Retinal pigment epithelial cell (primary cell): Measurements from ENCODE around the gene CAND2.

Experiments
- DNase-seq: peaks from one replicate; pipeline ENCODE4 v3.0.0-alpha.2; 2010; ENCODE audit warnings: low read depth
- H3K4me3 ChIP-seq: 2 replicates; pipeline ENCODE4 v1.5.1; 2011; ENCODE audit warnings: mild to moderate bottlenecking, low read length, control low read depth, moderate library complexity
- TF ChIP-seq, protein P1 (sequence below): conservative IDR thresholded peaks from 2 replicates; pipeline ENCODE4 v1.5.1; 2011; ENCODE audit warnings: low read depth, low read length, control low read depth, inconsistent platforms

CAND2 gene

DNA sequence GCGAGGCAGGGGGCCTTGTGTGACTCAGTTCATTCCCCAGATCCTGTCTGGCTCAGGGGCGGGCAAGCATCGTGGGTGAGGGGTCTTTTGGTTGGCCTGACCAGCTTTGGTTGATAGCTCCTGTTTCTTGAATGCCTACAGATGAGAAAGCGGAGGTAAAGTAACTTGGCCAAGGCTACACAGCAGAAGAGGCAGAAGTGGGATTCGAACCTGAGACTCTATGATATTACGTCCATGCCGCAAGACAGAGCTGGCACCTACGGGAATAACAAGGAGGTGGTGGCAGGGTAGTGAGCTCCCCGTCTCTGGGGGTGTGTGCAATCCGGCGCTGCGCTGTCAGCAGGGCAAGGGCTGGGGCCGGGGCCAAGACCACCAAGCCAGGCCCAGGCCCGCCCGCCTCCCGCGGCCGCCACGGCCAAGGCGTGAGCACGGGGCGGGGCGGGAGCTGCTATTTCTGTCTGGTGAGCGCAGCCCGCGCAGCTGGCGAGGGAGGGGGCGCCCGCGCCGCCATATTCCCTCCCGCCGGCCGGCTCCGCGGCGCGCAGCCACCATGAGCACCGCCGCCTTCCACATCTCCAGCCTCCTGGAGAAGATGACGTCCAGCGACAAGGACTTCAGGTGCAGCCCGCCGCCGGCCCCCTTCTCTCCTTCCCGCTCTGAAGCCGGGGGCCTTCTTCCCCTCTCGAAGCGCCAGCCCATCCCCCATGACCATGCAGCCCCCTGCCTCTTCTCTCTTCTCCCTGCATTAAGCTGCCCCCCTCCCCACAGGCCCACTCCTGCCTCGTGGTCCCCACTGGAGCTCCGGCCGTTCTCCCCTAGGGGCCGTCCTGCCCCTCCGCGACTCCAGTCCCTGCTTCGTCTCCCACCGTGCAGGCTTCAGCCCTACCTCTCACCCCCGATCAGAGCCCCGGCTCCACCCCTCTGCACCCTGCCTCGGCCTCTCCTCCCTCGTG, at the start of gene CAND2:
Gene CAND2, plus strand, starts transcription at position 510 of the 953 bp plus-strand sequence. Its CDS starts 41 bp downstream, at position 551.
- TF ChIP-seq, protein P1, sequence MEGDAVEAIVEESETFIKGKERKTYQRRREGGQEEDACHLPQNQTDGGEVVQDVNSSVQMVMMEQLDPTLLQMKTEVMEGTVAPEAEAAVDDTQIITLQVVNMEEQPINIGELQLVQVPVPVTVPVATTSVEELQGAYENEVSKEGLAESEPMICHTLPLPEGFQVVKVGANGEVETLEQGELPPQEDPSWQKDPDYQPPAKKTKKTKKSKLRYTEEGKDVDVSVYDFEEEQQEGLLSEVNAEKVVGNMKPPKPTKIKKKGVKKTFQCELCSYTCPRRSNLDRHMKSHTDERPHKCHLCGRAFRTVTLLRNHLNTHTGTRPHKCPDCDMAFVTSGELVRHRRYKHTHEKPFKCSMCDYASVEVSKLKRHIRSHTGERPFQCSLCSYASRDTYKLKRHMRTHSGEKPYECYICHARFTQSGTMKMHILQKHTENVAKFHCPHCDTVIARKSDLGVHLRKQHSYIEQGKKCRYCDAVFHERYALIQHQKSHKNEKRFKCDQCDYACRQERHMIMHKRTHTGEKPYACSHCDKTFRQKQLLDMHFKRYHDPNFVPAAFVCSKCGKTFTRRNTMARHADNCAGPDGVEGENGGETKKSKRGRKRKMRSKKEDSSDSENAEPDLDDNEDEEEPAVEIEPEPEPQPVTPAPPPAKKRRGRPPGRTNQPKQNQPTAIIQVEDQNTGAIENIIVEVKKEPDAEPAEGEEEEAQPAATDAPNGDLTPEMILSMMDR = no peak
- peak within 1 kb of the TSS; percentile 66 for H3K4me3 ChIP-seq
- DNase-seq = no peak

DNA sequence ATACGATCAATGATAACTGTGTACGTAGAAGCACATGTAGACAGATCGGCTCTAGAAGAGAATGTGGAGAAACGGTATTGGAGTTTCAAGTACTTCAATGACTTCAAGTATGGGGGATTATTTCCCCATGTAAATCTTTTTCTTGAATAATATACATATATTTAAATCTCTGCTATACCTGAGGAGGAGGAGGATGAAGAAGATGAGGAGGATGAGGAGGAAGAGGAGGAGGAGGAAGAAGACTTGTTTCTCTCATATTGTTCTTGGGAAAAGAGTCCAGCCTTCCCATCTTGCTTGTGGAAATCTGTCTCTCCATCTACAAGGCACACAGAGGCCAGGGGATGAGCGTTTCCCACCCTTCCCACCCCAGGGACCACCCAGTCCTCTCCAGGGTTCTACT, 48.0 kb upstream of the CAND2 start:
- TF ChIP-seq, protein P1 = no peak
- H3K4me3 ChIP-seq = no peak overlapping the region

DNA sequence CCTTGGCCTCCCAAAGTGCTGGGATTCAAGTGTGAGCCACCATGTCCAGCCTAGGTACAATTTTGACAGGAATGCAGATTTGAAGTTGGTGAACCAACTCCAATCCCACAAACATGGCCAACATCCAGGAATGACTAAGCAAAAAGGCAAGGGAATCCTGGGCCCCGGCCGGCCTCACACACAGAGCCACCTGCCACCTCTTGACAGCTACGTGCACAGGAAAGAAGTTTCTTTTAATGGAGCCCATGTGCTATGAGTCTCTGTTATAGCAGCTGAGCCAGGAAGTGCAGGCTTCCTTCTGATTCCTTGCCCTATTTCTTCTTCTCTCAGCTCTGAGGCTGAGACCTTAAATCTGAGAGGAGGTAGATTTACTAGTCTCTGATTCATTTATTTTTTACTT, 46.3 kb upstream of the CAND2 start:
- TF ChIP-seq, protein P1 = no peak
- DNase-seq = no peak
- no peak overlapping the region for H3K4me3 ChIP-seq

More for the DNA sequence above, 48.0 kb upstream of the CAND2 start:
- DNase-seq = no peak

DNA sequence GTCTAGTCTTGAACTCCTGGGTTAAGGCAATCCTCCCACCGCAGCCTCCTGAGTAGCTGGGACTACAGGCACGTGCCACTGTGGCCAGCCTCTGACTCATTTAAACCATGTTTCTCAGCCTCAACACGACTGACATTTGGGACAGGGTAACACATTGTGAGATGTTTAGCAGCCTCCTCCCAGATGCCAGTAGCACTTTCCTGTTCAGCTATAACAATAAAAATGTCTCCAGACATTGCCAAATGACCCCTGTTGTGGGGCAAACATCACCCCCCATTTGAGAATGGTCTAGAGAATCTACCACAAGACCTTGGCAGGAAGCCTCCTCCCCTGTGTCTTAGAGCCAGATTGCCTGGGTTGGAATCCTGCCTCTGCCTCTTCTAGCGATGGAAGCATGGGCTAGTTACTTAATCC, 45.8 kb upstream of the CAND2 start:
- no peak for DNase-seq
- H3K4me3 ChIP-seq = no peak overlapping the region
- TF ChIP-seq, protein P1 = no peak

DNA sequence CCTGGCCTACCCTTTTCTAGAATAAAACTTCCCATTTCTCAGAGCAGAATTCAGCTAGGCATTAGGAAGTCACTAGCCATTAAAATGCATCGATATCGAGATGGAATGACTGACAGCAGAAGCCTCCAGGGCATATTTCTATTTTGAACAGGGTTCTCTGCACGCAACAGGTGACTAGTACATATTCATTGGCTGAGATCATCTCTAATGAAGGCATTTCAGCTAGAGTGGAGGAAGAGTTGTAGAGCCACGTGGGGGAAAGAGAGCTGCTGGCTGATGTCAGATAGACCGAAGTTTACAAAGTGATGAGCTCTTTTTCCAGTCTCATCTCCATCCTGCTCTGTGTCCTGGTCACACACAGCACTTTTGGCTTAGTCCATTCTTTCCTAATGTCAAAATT, 44.9 kb upstream of the CAND2 start:
- no peak overlapping the region for H3K4me3 ChIP-seq
- TF ChIP-seq, protein P1 = no peak
- no peak for DNase-seq

DNA sequence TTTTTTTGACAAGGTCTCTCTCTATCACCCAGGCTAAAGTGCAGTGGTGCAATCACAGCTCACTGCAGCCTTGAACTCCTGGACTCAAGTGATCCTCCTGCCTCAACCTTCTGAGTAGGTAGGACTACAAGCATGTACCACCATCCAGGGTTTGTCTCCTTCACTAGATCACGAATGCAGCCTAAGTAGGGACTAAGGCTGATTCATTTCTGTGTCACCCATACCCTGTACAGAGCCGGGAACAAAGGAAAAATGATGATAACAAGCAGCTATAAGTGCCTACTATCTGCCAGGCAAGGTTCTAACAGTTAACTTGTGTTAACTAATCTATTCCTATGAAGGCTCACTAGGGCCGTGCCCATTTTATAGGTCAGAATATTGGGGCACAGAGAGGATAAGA, 44.4 kb upstream of the CAND2 start:
- no peak overlapping the region for H3K4me3 ChIP-seq
- TF ChIP-seq, protein P1 = no peak
- no peak for DNase-seq

DNA sequence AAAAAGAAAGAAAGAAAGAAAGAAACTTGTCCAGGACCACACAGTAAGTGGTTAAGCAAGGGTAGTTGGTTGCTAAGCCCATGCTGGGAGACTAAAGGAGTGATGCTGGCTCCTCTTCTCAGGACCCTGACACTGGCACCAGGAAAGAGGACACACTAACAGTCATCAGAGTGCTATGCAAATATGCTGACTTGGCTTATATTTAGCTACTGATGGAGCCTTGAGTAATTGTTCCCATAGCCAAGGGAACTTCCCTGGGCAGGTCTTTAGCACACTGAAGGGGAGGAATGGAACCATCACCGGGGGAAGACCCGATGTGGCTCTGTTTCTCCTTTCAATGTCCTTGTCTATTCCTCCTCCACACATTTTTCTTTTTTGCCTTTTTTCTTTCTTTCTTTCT, 43.7 kb upstream of the CAND2 start:
- no peak overlapping the region for H3K4me3 ChIP-seq
- TF ChIP-seq, protein P1 = no peak
- DNase-seq = no peak
